ENCODE data around the gene LNX1. TPM values are rescaled to one million over a fixed set of nuclear protein-coding genes. Genes with fewer than 3 reads are reported as not detected.

LNX1 gene
- total RNA-seq, 1 donor from 2014 or later = 0.34 TPM

DNA sequence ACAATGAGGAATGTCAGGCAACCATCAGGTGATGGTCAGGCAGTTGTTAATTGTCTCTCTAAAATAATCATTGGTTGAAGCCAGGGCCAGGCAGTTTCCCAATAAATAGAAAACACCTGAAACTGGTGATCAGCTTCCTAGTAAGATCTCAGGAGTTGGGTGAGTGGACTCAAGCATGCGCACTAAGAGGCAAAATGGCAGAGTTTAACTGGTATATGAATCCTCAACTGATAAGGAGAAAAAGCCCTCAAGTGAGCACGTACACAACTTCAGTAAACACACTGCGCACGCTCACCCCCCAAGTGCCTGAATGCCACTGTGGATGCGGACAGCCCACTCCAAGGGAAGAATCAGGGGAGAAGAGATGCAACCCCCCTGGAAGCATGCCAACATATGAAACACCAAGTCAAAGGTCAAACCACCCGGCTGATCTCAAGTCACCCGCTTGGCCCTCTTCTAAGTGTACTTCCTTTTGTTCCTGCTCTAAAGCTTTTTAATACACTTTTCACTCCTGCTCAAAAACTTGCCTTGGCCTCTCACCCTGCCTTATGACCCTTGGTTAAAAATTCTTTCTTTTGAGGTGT lies 39.9 kb downstream of the LNX1 start:
- H3K9me3 Mint-ChIP-seq = peaks cover 5% of the 10 kb centered on the region
- Histone ChIP-seq H3K27ac (no peak overlapping the region), H3K4me3 (no peak overlapping the region), H2AFZ (replicated peaks) (no peak overlapping the region), H3F3A (ENCODE audit: low read depth) (no peaks in the 10 kb centered on the region), H4K20me1 (ENCODE audit: low read depth) (no peaks in the 10 kb centered on the region), H3K36me3 (no peaks in the 10 kb centered on the region), H3K27me3 (no peaks in the 10 kb centered on the region), H3K9me3 (ENCODE audit: low read depth) (no peaks in the 10 kb centered on the region), H3K4me1 (no peaks in the 10 kb centered on the region), H3K79me2 (ENCODE audit: low read depth) (no peaks in the 10 kb centered on the region), H3K4me2 (no peak overlapping the region), H3K9ac (no peak overlapping the region)
- H3K4me3 Mint-ChIP-seq = no peak overlapping the region
- H3K36me3 Mint-ChIP-seq = no peaks in the 10 kb centered on the region
- no peak overlapping the region for H3K27ac Mint-ChIP-seq
- peaks cover 3% of the 10 kb centered on the region for H3K27me3 Mint-ChIP-seq (ENCODE audit: insufficient read depth, low read depth)
- H3K4me1 Mint-ChIP-seq = peaks cover 6% of the 10 kb centered on the region
- TF ChIP-seq, protein P1, sequence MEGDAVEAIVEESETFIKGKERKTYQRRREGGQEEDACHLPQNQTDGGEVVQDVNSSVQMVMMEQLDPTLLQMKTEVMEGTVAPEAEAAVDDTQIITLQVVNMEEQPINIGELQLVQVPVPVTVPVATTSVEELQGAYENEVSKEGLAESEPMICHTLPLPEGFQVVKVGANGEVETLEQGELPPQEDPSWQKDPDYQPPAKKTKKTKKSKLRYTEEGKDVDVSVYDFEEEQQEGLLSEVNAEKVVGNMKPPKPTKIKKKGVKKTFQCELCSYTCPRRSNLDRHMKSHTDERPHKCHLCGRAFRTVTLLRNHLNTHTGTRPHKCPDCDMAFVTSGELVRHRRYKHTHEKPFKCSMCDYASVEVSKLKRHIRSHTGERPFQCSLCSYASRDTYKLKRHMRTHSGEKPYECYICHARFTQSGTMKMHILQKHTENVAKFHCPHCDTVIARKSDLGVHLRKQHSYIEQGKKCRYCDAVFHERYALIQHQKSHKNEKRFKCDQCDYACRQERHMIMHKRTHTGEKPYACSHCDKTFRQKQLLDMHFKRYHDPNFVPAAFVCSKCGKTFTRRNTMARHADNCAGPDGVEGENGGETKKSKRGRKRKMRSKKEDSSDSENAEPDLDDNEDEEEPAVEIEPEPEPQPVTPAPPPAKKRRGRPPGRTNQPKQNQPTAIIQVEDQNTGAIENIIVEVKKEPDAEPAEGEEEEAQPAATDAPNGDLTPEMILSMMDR (IDR thresholded peaks at IDR 0.05) = no peak
- TF ChIP-seq EZH2 (IDR thresholded peaks at IDR 0.05) = no peak
- TF ChIP-seq EZH2phosphoT487 (IDR thresholded peaks at IDR 0.05) = no peak
- no peak for DNase-seq (ENCODE audit: low spot score)

DNA sequence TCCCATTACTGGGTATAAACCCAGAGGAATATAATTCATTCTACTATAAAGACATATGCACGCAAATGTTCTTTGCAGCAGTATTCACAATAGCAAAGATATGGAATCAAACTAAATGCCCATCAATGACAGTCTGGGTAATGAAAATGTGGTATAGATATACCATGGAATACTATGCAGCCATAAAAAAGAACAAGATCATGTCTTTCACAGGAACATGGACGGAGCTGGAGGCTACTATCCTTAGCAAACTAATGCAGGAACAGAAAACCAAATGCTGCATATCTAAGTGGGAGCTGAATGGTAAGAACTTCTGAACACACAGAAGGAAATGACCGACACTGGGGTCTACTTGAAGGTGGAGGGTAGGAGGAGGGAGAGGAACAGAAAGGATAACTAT lies 42.6 kb downstream of the LNX1 start:
- peaks cover 7% of the 10 kb centered on the region for H3K27me3 Mint-ChIP-seq (ENCODE audit: insufficient read depth, low read depth)
- Histone ChIP-seq H3K9me3 (ENCODE audit: low read depth) (no peaks in the 10 kb centered on the region), H3K36me3 (no peaks in the 10 kb centered on the region), H3K27me3 (no peaks in the 10 kb centered on the region), H3K27ac (no peak overlapping the region), H4K20me1 (ENCODE audit: low read depth) (no peaks in the 10 kb centered on the region), H2AFZ (replicated peaks) (no peak overlapping the region), H3K4me1 (no peaks in the 10 kb centered on the region), H3K4me2 (no peak overlapping the region), H3K4me3 (no peak overlapping the region), H3K79me2 (ENCODE audit: low read depth) (no peaks in the 10 kb centered on the region), H3K9ac (no peak overlapping the region), H3F3A (ENCODE audit: low read depth) (no peaks in the 10 kb centered on the region)
- no peak overlapping the region for H3K27ac Mint-ChIP-seq
- no peak for DNase-seq (ENCODE audit: low spot score)
- peaks cover 22% of the 10 kb centered on the region for H3K4me1 Mint-ChIP-seq
- peaks cover 5% of the 10 kb centered on the region for H3K9me3 Mint-ChIP-seq
- TF ChIP-seq EZH2phosphoT487 (IDR thresholded peaks at IDR 0.05) (no peak), EZH2 (IDR thresholded peaks at IDR 0.05) (no peak)
- TF ChIP-seq, protein P1 (IDR thresholded peaks at IDR 0.05) = no peak
- no peaks in the 10 kb centered on the region for H3K36me3 Mint-ChIP-seq
- H3K4me3 Mint-ChIP-seq = no peak overlapping the region

DNA sequence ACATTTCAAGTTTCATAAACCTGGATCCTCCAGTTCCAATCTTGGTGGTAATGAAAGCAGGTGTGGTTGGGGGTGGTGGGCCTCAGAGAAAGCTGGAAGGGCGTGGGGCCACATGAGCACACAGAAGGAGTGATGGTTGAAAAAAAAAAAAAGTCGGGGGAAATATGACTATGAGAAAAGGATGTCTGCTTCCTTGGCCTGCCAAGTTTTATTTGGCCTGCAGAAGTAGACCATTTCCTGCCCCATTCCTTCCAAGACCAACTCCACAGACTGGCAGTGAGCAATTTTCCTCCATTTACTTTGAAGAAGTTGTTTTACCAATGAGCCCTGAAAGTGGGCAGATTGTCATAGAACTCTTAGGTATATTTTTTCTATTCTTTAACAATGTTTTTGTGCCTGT lies 43.3 kb downstream of the LNX1 start:
- Histone ChIP-seq H3K4me1 (no peaks in the 10 kb centered on the region), H3K9ac (no peak overlapping the region), H3K4me3 (no peak overlapping the region), H3K27ac (no peak overlapping the region), H3K27me3 (no peaks in the 10 kb centered on the region), H3K36me3 (no peaks in the 10 kb centered on the region), H3K9me3 (ENCODE audit: low read depth) (no peaks in the 10 kb centered on the region), H4K20me1 (ENCODE audit: low read depth) (no peaks in the 10 kb centered on the region), H3K79me2 (ENCODE audit: low read depth) (no peaks in the 10 kb centered on the region), H2AFZ (replicated peaks) (no peak overlapping the region), H3F3A (ENCODE audit: low read depth) (no peaks in the 10 kb centered on the region), H3K4me2 (no peak overlapping the region)
- no peak for DNase-seq (ENCODE audit: low spot score)
- Mint-ChIP-seq H3K27ac (no peak overlapping the region), H3K9me3 (peaks cover 5% of the 10 kb centered on the region), H3K27me3 (ENCODE audit: insufficient read depth, low read depth) (peaks cover 7% of the 10 kb centered on the region), H3K4me1 (peaks cover 22% of the 10 kb centered on the region), H3K4me3 (no peak overlapping the region), H3K36me3 (no peaks in the 10 kb centered on the region)
- TF ChIP-seq, protein P1 (IDR thresholded peaks at IDR 0.05) = no peak
- TF ChIP-seq EZH2 (IDR thresholded peaks at IDR 0.05) (no peak), EZH2phosphoT487 (IDR thresholded peaks at IDR 0.05) (no peak)

Data from neural progenitor cell (in vitro differentiated cells).